CD4-positive, alpha-beta memory T cell (primary cell): ENCODE data around the gene ANKRD13A. TPM values are rescaled to one million over a fixed set of nuclear protein-coding genes. Genes with fewer than 3 reads are reported as not detected.
"Not testable (repeated sequence)": the region's sequence is repeated elsewhere in the genome, so short reads cannot be mapped to it uniquely, and the experiment has no call there.

Experiments
- CTCF ChIA-PET: fragments of 350-600 bp; sonication (Branson Sonifier 250); formaldehyde crosslinking; loops from one replicate; lab custom pipeline; 2021; ENCODE audit warnings: inconsistent platforms; ENCODE audit not compliant: partially characterized antibody; lab: Charles Lee
- POLR2A ChIA-PET: fragments of 350-600 bp; sonication (Branson Sonifier 250); formaldehyde crosslinking; loops from one replicate; lab custom pipeline; 2021; ENCODE audit not compliant: partially characterized antibody; lab: Charles Lee
- DNase-seq, 5 donors: peaks; one replicate each; pipeline versions ENCODE4 v3.0.0 to v3.0.0-alpha.2; 2020 to 2022; ENCODE audit warnings: mixed read lengths in 1 of 5
- H3K27ac ChIP-seq: one replicate; pipeline ENCODE4 v1.7.0; 2013; ENCODE audit warnings: low read depth, low read length
- H3K27me3 ChIP-seq: 2 replicates; pipeline ENCODE4 v1.7.0; 2013; ENCODE audit warnings: mild to moderate bottlenecking, low read length, moderate library complexity; ENCODE audit not compliant: insufficient read depth
- H3K36me3 ChIP-seq: 2 replicates; pipeline ENCODE4 v1.7.0; 2013; ENCODE audit warnings: mild to moderate bottlenecking, low read length, moderate library complexity; ENCODE audit not compliant: insufficient read depth
- H3K4me1 ChIP-seq: 2 replicates; pipeline ENCODE4 v1.7.0; 2013; ENCODE audit warnings: mild to moderate bottlenecking, low read length, moderate library complexity; ENCODE audit not compliant: insufficient read depth
- H3K4me3 ChIP-seq, 2 donors: one replicate each; pipeline ENCODE4 v1.7.0; 2013; ENCODE audit warnings: low read length in 2 of 2, mild to moderate bottlenecking in 1 of 2
- H3K9me3 ChIP-seq, 2 donors: one replicate each; pipeline ENCODE4 v1.7.0; 2013; ENCODE audit warnings: low read length in 2 of 2, control low read depth in 1 of 2; ENCODE audit not compliant: control insufficient read depth in 1 of 2
- H3K27ac Mint-ChIP-seq, 7 donors: one replicate each; pipeline ENCODE4 v1.8.0; 2020 to 2021; ENCODE audit warnings: mixed read lengths in 7 of 7, mild to moderate bottlenecking in 6 of 7, inconsistent platforms in 3 of 7, moderate library complexity in 3 of 7
- H3K27me3 Mint-ChIP-seq, 2 donors: one replicate each; pipeline ENCODE4 v1.8.0; 2020 to 2021; ENCODE audit warnings: mixed read lengths in 2 of 2
- H3K36me3 Mint-ChIP-seq, 2 donors: one replicate each; pipeline ENCODE4 v1.8.0; 2020 to 2021; ENCODE audit warnings: mixed read lengths in 2 of 2, inconsistent platforms in 1 of 2, mild to moderate bottlenecking in 1 of 2
- H3K4me1 Mint-ChIP-seq, 4 donors: one replicate each; pipeline ENCODE4 v1.8.0; 2020 to 2021; ENCODE audit warnings: mixed read lengths in 4 of 4, mild to moderate bottlenecking in 1 of 4
- H3K4me3 Mint-ChIP-seq, 8 donors: one replicate each; pipeline ENCODE4 v1.8.0; 2020 to 2021; ENCODE audit warnings: mixed read lengths in 8 of 8, mild to moderate bottlenecking in 7 of 8, moderate library complexity in 6 of 8, inconsistent platforms in 3 of 8
- H3K9me3 Mint-ChIP-seq, 8 donors: one replicate each; pipeline ENCODE4 v1.8.0; 2020 to 2021; ENCODE audit warnings: mixed read lengths in 8 of 8, mild to moderate bottlenecking in 5 of 8, inconsistent platforms in 3 of 8, moderate library complexity in 1 of 8
- intact Hi-C: fragments of 100-400 bp; cut with micrococcal nuclease; formaldehyde crosslinking; loops from one replicate; pipeline ENCODE4 v1.15.1; 2023
- polyA plus RNA-seq, 2 donors: library from polyadenylated mRNA; unstranded; fragments of 300-500 nt; fragmentation: Illumina TruSeq; gene quantifications; one replicate each; pipeline ENCODE4 v1.2.3, GENCODE V29; 2021
- total RNA-seq, 2 experiments: library from RNA; stranded (reverse); gene quantifications; one replicate each; pipeline ENCODE4 v1.2.3, GENCODE V29; 2021

ANKRD13A gene
- total and polyA plus RNA-seq, 4 experiments from 2014 or later = 66.6 to 99.7 (median 83.2) TPM

- H3K27ac Mint-ChIP-seq = peak overlapping the region; percentile 61 to 91 (median 76)
Measured at GRCh38 chr12:109981311-109981710, 17.9 kb upstream of the ANKRD13A start.

GRCh38 chr12:109982210-109982609 is 17.0 kb upstream of the ANKRD13A start:
- no peak for DNase-seq
- peaks cover 58 to 67% of the 10 kb centered on the region in 2 donors for H3K36me3 Mint-ChIP-seq
- Histone ChIP-seq H3K27ac (peak overlapping the region; percentile 47), H3K9me3 (no peaks in the 10 kb centered on the region), H3K36me3 (peaks cover 50% of the 10 kb centered on the region), H3K4me1 (peaks cover 33% of the 10 kb centered on the region), H3K4me3 (no peak overlapping the region), H3K27me3 (no peaks in the 10 kb centered on the region)
- ChIA-PET POLR2A (interaction anchor here (1.8 to 2.1 kb wide), 2 partner anchors 17 to 22 kb away, joined by 6 to 14 read pairs; partner anchors contain the start of gene ANKRD13A), CTCF (no interaction called here)
- peak overlapping the region in 4 of 8 donors; percentile 4 to 71 (median 43) for H3K4me3 Mint-ChIP-seq
- peaks cover 26 to 51% (median 43%) of the 10 kb centered on the region in 4 donors for H3K4me1 Mint-ChIP-seq
- intact Hi-C loops = no loop called here
- peak overlapping the region in 6 of 7 donors; percentile 31 to 91 (median 76) for H3K27ac Mint-ChIP-seq
- H3K27me3 Mint-ChIP-seq = no peaks in the 10 kb centered on the region
- H3K9me3 Mint-ChIP-seq = no peaks in the 10 kb centered on the region

More at GRCh38 chr12:109981311-109981710, 17.9 kb upstream of the ANKRD13A start:
- Mint-ChIP-seq H3K27me3 (no peaks in the 10 kb centered on the region), H3K4me1 (peaks cover 26 to 51% (median 43%) of the 10 kb centered on the region in 4 donors), H3K9me3 (no peaks in the 10 kb centered on the region), H3K36me3 (peaks cover 62 to 72% of the 10 kb centered on the region in 2 donors), H3K4me3 (peak overlapping the region in 4 of 8 donors; percentile 26 to 71 (median 50))
- intact Hi-C loops = loop anchor here (1.0 kb wide), 1 partner anchor 13 kb away; no protein-coding TSS in a partner anchor
- Histone ChIP-seq H3K36me3 (peaks cover 56% of the 10 kb centered on the region), H3K4me3 (no peak overlapping the region), H3K9me3 (no peaks in the 10 kb centered on the region), H3K27ac (peak overlapping the region; percentile 47), H3K4me1 (peaks cover 33% of the 10 kb centered on the region), H3K27me3 (no peaks in the 10 kb centered on the region)
- POLR2A ChIA-PET = interaction anchor here (1.0 to 2.1 kb wide), 5 partner anchors 11 to 23 kb away, joined by 5 to 14 read pairs (median 6); partner anchors contain the start of genes ANKRD13A and GIT2
- CTCF ChIA-PET = interaction anchor here (0.7 to 1.0 kb wide), 5 partner anchors 12 to 127 kb away, joined by 3 read pairs; no protein-coding TSS in a partner anchor
- peak in 4 of 5 donors; percentile 54 to 89 (median 62) for DNase-seq

GRCh38 chr12:109983432-109984142 is 15.6 kb upstream of the ANKRD13A start:
- no peaks in the 10 kb centered on the region for H3K9me3 ChIP-seq
- H3K36me3 Mint-ChIP-seq = peaks cover 55 to 69% of the 10 kb centered on the region in 2 donors
- H3K9me3 Mint-ChIP-seq = no peaks in the 10 kb centered on the region
- H3K27ac ChIP-seq = no peak overlapping the region
- H3K27me3 ChIP-seq = no peaks in the 10 kb centered on the region
- POLR2A ChIA-PET = interaction anchor here (1.9 to 3.5 kb wide), 2 partner anchors 11 to 16 kb away, joined by 4 to 23 read pairs; partner anchors contain the start of gene ANKRD13A
- CTCF ChIA-PET = interaction anchor here (0.8 to 1.4 kb wide), 2 partner anchors 10 to 31 kb away, joined by 3 to 4 read pairs; no protein-coding TSS in a partner anchor
- H3K4me3 Mint-ChIP-seq = no peak overlapping the region
- H3K4me1 ChIP-seq = peaks cover 39% of the 10 kb centered on the region
- peaks cover 20 to 47% (median 39%) of the 10 kb centered on the region in 4 donors for H3K4me1 Mint-ChIP-seq
- DNase-seq = no peak
- no peaks in the 10 kb centered on the region for H3K27me3 Mint-ChIP-seq
- H3K4me3 ChIP-seq = no peak overlapping the region
- intact Hi-C loops = no loop called here
- peak overlapping the region in 5 of 7 donors; percentile 31 to 88 (median 52) for H3K27ac Mint-ChIP-seq
- H3K36me3 ChIP-seq = peaks cover 62% of the 10 kb centered on the region

- H3K4me3 ChIP-seq, H3K4me3 Mint-ChIP-seq, H3K9me3 Mint-ChIP-seq, H3K9me3 ChIP-seq, DNase-seq, CTCF ChIA-PET, H3K27me3 Mint-ChIP-seq, H3K27me3 ChIP-seq, H3K27ac ChIP-seq, intact Hi-C loops: not testable (repeated sequence)
- Mint-ChIP-seq H3K27ac (peak overlapping the region in 1 of 7 donors; percentile 32), H3K4me1 (peaks cover 20 to 49% (median 34%) of the 10 kb centered on the region in 4 donors), H3K36me3 (peaks cover 51 to 72% of the 10 kb centered on the region in 2 donors)
- Histone ChIP-seq H3K4me1 (peaks cover 29% of the 10 kb centered on the region), H3K36me3 (peaks cover 68% of the 10 kb centered on the region)
- POLR2A ChIA-PET = interaction anchor here (0.7 kb wide), 1 partner anchor 19 kb away, joined by 4 read pairs; no protein-coding TSS in a partner anchor
Measured at GRCh38 chr12:109986236-109986635, 13.0 kb upstream of the ANKRD13A start.

- H3K9me3 Mint-ChIP-seq = no peaks in the 10 kb centered on the region
Measured at GRCh38 chr12:109987615-109988014, 11.6 kb upstream of the ANKRD13A start.

GRCh38 chr12:109988274-109988673 is 11.0 kb upstream of the ANKRD13A start:
- Histone ChIP-seq H3K4me3 (no peak overlapping the region), H3K36me3 (peaks cover 60% of the 10 kb centered on the region), H3K4me1 (peaks cover 36% of the 10 kb centered on the region), H3K27me3 (no peaks in the 10 kb centered on the region), H3K27ac (no peak overlapping the region), H3K9me3 (no peaks in the 10 kb centered on the region)
- ChIA-PET POLR2A (interaction anchor here (0.9 to 2.0 kb wide), 3 partner anchors 10 to 13 kb away, joined by 3 to 4 read pairs (median 4); partner anchors contain the start of gene ANKRD13A), CTCF (no interaction called here)
- H3K4me1 Mint-ChIP-seq = peaks cover 16 to 54% (median 36%) of the 10 kb centered on the region in 4 donors
- H3K27me3 Mint-ChIP-seq = no peaks in the 10 kb centered on the region
- no peaks in the 10 kb centered on the region for H3K9me3 Mint-ChIP-seq
- DNase-seq = no peak
- peak overlapping the region in 1 of 7 donors; percentile 41 for H3K27ac Mint-ChIP-seq
- intact Hi-C loops = no loop called here
- peaks cover 40 to 60% of the 10 kb centered on the region in 2 donors for H3K36me3 Mint-ChIP-seq
- no peak overlapping the region for H3K4me3 Mint-ChIP-seq

More at GRCh38 chr12:109987615-109988014, 11.6 kb upstream of the ANKRD13A start:
- H3K4me1 Mint-ChIP-seq = peaks cover 16 to 50% (median 34%) of the 10 kb centered on the region in 4 donors
- H3K27me3 Mint-ChIP-seq = no peaks in the 10 kb centered on the region
- Histone ChIP-seq H3K4me1 (peaks cover 29% of the 10 kb centered on the region), H3K36me3 (peaks cover 63% of the 10 kb centered on the region), H3K27ac (no peak overlapping the region), H3K4me3 (no peak overlapping the region), H3K27me3 (no peaks in the 10 kb centered on the region), H3K9me3 (no peaks in the 10 kb centered on the region)
- H3K27ac Mint-ChIP-seq = peak overlapping the region in 3 of 7 donors; percentile 27 to 66 (median 41)
- peaks cover 44 to 67% of the 10 kb centered on the region in 2 donors for H3K36me3 Mint-ChIP-seq
- ChIA-PET CTCF (no interaction called here), POLR2A (interaction anchor here (0.6 to 2.0 kb wide), 4 partner anchors 11 to 749 kb away, joined by 3 to 4 read pairs (median 4); partner anchors contain the start of gene ANKRD13A)
- DNase-seq = no peak
- intact Hi-C loops = no loop called here
- H3K4me3 Mint-ChIP-seq = no peak overlapping the region
